K562 (cell line): ENCODE data around the gene GAP43. TPM values are rescaled to one million over a fixed set of nuclear protein-coding genes. Genes with fewer than 3 reads are reported as not detected.

Experiments used
- ATAC-seq: fragments of 200-7000 bp; cut with Tn5 transposase; 3 replicates; pipeline ENCODE4 v1.9.1; 2020; ENCODE audit warnings: moderate library complexity
- BruUV-seq: library from RNA; stranded (reverse); fragments of 400-500 nt; replicated peaks from 2 replicates; lab custom pipeline; 2021; lab: Mats Ljungman, UMichigan
- CTCF ChIA-PET: fragments of 300-600 bp; formaldehyde crosslinking; extraction: SDS; loops from one replicate; lab custom pipeline; 2021; ENCODE audit warnings: low intra/inter-chr PET ratio; lab: Yijun Ruan, JAX
- POLR2A ChIA-PET: fragments of 300-600, 350-650 bp; sonication (Branson Sonifier 250); formaldehyde crosslinking; extraction: SDS; loops from one replicate; lab custom pipeline; 2021; ENCODE audit warnings: antibody characterized with exemption, inconsistent platforms; lab: Yijun Ruan, JAX
- DNase-seq, 4 experiments: peaks; one replicate each; pipeline versions ENCODE4 v3.0.0 to v3.0.0-alpha.2; 2011 to 2018; ENCODE audit warnings: low spot score in 3 of 4, mixed read lengths in 3 of 4; ENCODE audit errors: extremely low read depth in 1 of 4
- FAIRE-seq: peaks from 2 replicates; lab custom pipeline; 2011; peaks lifted over from hg19 to GRCh38; lab: Jason Lieb, UNC
- H2AFZ ChIP-seq: 2 replicates; pipeline ENCODE4 v1.6.0; 2011; ENCODE audit warnings: low read depth, low read length, control low read depth, inconsistent platforms
- H3K27ac ChIP-seq: fragments of 200-600 bp; 3 replicates; pipeline ENCODE4 v1.8.0; 2011; ENCODE audit warnings: low read depth, mild to moderate bottlenecking, control low read depth, inconsistent platforms, low read length, moderate library complexity, mixed read lengths; ENCODE audit errors: extremely low read depth
- H3K27me3 ChIP-seq, 2 experiments: fragments of 300-600 bp in 1 of 2; 2 replicates in 1 of 2; 3 replicates in 1 of 2; pipeline versions ENCODE4 v1.6.0 to v1.8.0; 2011; ENCODE audit warnings: inconsistent platforms in 2 of 2, low read length in 2 of 2, mild to moderate bottlenecking in 1 of 2, mixed read lengths in 1 of 2, moderate library complexity in 1 of 2; ENCODE audit not compliant: control insufficient read depth in 2 of 2, insufficient read depth in 2 of 2
- H3K36me3 ChIP-seq: fragments of 300-600 bp; 3 replicates; pipeline ENCODE4 v1.8.0; 2011; ENCODE audit warnings: mild to moderate bottlenecking, low read length, inconsistent platforms; ENCODE audit not compliant: control insufficient read depth, insufficient read depth
- H3K4me1 ChIP-seq, 2 experiments: fragments of 200-600 bp in 1 of 2; replicated peaks in 1 of 2; 2 replicates in 1 of 2; 3 replicates in 1 of 2; pipeline versions ENCODE4 v1.5.1 to v1.8.0; 2011; ENCODE audit warnings: inconsistent platforms in 2 of 2, low read length in 2 of 2, mild to moderate bottlenecking in 1 of 2, mixed read lengths in 1 of 2, moderate library complexity in 1 of 2; ENCODE audit not compliant: control insufficient read depth in 2 of 2, insufficient read depth in 2 of 2
- H3K4me2 ChIP-seq: 2 replicates; pipeline ENCODE4 v1.6.1; 2011; ENCODE audit warnings: low read length, control low read depth, inconsistent platforms, mixed read lengths; ENCODE audit not compliant: insufficient read depth
- H3K4me3 ChIP-seq: fragments of 200-600 bp; sonication (generic), shearing (Covaris generic); 2 replicates; pipeline ENCODE4 v1.5.1; 2016; ENCODE audit warnings: control low read depth, inconsistent platforms
- H3K79me2 ChIP-seq: fragments of 200-600 bp; 3 replicates; pipeline ENCODE4 v1.8.0; 2011; ENCODE audit warnings: low read length, inconsistent platforms; ENCODE audit not compliant: control insufficient read depth, insufficient read depth
- H3K9ac ChIP-seq, 2 experiments: 2 replicates each; pipeline versions ENCODE4 v1.6.0 to v1.6.1; 2011; ENCODE audit warnings: low read depth in 2 of 2, low read length in 2 of 2, control low read depth in 1 of 2, inconsistent platforms in 1 of 2, mild to moderate bottlenecking in 1 of 2, mixed read lengths in 1 of 2; ENCODE audit not compliant: insufficient read depth in 1 of 2
- H3K9me1 ChIP-seq: one replicate; pipeline ENCODE4 v1.6.0; 2011; ENCODE audit warnings: inconsistent platforms, mild to moderate bottlenecking, low read length, moderate library complexity; ENCODE audit not compliant: control insufficient read depth, insufficient read depth
- H3K9me3 ChIP-seq: replicated peaks from 2 replicates; pipeline ENCODE4 v1.5.1; 2011; ENCODE audit warnings: low read depth, low read length, inconsistent platforms; ENCODE audit not compliant: control insufficient read depth, insufficient read depth
- H4K20me1 ChIP-seq: replicated peaks from 2 replicates; pipeline ENCODE4 v1.6.1; 2011; ENCODE audit warnings: low read length, inconsistent platforms, mixed read lengths; ENCODE audit not compliant: control insufficient read depth, insufficient read depth
- GABPA ChIP-seq: fragments of 200-800 bp; sonication (Bioruptor generic); conservative IDR thresholded peaks from 2 replicates; pipeline ENCODE4 v1.6.1; 2016; ENCODE audit warnings: low read depth, missing genetic modification characterization, missing compliant biosample characterization
- LCOR ChIP-seq: sonication (generic); formaldehyde crosslinking; IDR thresholded peaks from 2 replicates; pipeline ENCODE4 v1.8.0; 2022; ENCODE audit warnings: mild to moderate bottlenecking, missing genetic modification reagents
- STAT5B ChIP-seq: fragments of 250-450 bp; sonication (Bioruptor Pico); IDR thresholded peaks from 2 replicates; pipeline ENCODE4 v1.8.0; 2021; ENCODE audit warnings: mild to moderate bottlenecking, inconsistent platforms
- ZKSCAN1 ChIP-seq: fragments of 150-350 bp; IDR thresholded peaks from 2 replicates; pipeline ENCODE4 v1.6.1; 2016; ENCODE audit warnings: low read depth, low read length
- ZNF12 ChIP-seq: sonication (generic); formaldehyde crosslinking; IDR thresholded peaks from 2 replicates; pipeline ENCODE4 v1.4.0; 2020; ENCODE audit warnings: mild to moderate bottlenecking, missing genetic modification reagents
- ZNF707 ChIP-seq: fragments of 250-450 bp; sonication (Bioruptor Pico); conservative IDR thresholded peaks from 2 replicates; pipeline ENCODE4 v1.8.0; 2022; ENCODE audit warnings: inconsistent platforms, mild to moderate bottlenecking, moderate library complexity
- WGBS: fragments of 100-300 bp; shearing (Covaris generic); methylation state at CpG from one replicate; pipeline ENCODE4 v1.1.6; 2016; ENCODE audit warnings: low coverage, mixed read lengths; ENCODE audit not compliant: insufficient coverage; ENCODE audit errors: missing lambda C conversion rate; 5-methylcytosine and 5-hydroxymethylcytosine counted together
- in situ Hi-C: fragments of 300-500 bp; cut with MboI; formaldehyde crosslinking; loops from 4 replicates; pipeline ENCODE4 v1.15.0; 2018; ENCODE audit warnings: inconsistent platforms, mixed read lengths
- intact Hi-C: fragments of 100-400 bp; cut with micrococcal nuclease; formaldehyde crosslinking; loops from 2 replicates; pipeline ENCODE4 v1.14.2; 2022
- polyA plus RNA-seq, 8 experiments: library from polyadenylated mRNA; depleted of rRNA in 4 of 8; stranded (reverse) in 5 of 8; unstranded in 3 of 8; fragments of >200 nt; fragmentation: Nextera tagmentation in 2 of 8; fragmentation: Illumina TruSeq in 1 of 8; extraction: Ambion mirVana in 2 of 8; extraction: Trizol in 1 of 8; gene quantifications; 2 replicates each; pipeline versions ENCODE4 v1.2.1 to v1.2.3, GENCODE V29; 2011 to 2014; ENCODE audit warnings: inconsistent platforms in 1 of 8, missing spikeins in 1 of 8
- total RNA-seq, 7 experiments: library from RNA; depleted of rRNA in 6 of 7; stranded (reverse); fragments of >200 nt in 6 of 7; fragmentation: Illumina TruSeq in 2 of 7; extraction: Trizol in 2 of 7; gene quantifications; 2 replicates each; pipeline versions ENCODE4 v1.2.1 to v1.2.3, GENCODE V29; 2011 to 2021; ENCODE audit warnings: low replicate concordance in 1 of 7
- TF ChIP-seq, protein P1 (sequence below): fragments of 450-650 bp; formaldehyde crosslinking; conservative IDR thresholded peaks from 2 replicates; pipeline ENCODE4 v1.4.0; 2022; ENCODE audit warnings: mild to moderate bottlenecking, missing genetic modification characterization
- TF ChIP-seq, protein P2 (sequence below): fragments of 250-450 bp; sonication (Bioruptor Pico); IDR thresholded peaks from 2 replicates; pipeline ENCODE4 v1.8.0; 2021; ENCODE audit warnings: mild to moderate bottlenecking, moderate library complexity
- TF ChIP-seq, protein P3 (sequence below): IDR thresholded peaks from 3 replicates; pipeline ENCODE4 v1.6.1; 2011; ENCODE audit warnings: borderline replicate concordance, mild to moderate bottlenecking; ENCODE audit not compliant: insufficient read length, insufficient read depth

Gene GAP43
- total and polyA plus RNA-seq, 9 of the 15 experiments (the other 6 are each of a cell fraction or from before 2014, with no cell fraction given): 0.04 to 0.11 (median 0.09) TPM; not detected in 6

DNA sequence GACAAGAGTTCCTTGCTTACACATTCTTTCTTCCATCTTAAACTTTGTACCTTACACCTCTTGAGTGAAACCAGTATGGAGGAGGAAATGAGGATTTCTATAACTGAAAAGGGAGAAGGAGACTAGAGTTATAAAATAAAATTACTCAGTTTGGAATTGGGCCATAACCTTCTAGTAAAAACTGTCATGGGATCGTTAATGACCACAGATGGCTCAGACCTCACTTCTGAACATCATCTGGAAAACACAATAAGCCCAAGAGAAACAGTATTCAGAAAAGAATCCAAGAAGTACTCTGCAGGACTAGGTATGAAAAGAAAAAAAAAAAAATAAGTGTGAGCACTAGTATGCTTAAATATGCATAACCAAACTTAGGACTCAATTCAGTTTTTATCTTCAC lies 12.1 kb downstream of the GAP43 start:
- H3K4me2 ChIP-seq: no peak overlapping the region
- no peaks in the 10 kb centered on the region for H3K4me1 ChIP-seq
- H3K36me3 ChIP-seq: no peaks in the 10 kb centered on the region
- no peak overlapping the region for H2AFZ ChIP-seq
- 0% methylated on average over 1 of the region's 1 CpG for WGBS
- no TSS peak for BruUV-seq
- POLR2A ChIA-PET: no interaction called here
- H3K79me2 ChIP-seq: no peaks in the 10 kb centered on the region
- intact Hi-C loops: no loop called here
- H3K9me3 ChIP-seq: no peaks in the 10 kb centered on the region
- no peaks in the 10 kb centered on the region for H3K9me1 ChIP-seq
- no peak overlapping the region for H3K4me3 ChIP-seq
- no peaks in the 10 kb centered on the region for H3K27me3 ChIP-seq
- no peak overlapping the region for H3K27ac ChIP-seq
- CTCF ChIA-PET: no interaction called here
- H4K20me1 ChIP-seq: no peaks in the 10 kb centered on the region
- H3K9ac ChIP-seq: no peak overlapping the region
- DNase-seq (no peak), ATAC-seq (no peak), FAIRE-seq (no peak)
- TF ChIP-seq, protein P1, sequence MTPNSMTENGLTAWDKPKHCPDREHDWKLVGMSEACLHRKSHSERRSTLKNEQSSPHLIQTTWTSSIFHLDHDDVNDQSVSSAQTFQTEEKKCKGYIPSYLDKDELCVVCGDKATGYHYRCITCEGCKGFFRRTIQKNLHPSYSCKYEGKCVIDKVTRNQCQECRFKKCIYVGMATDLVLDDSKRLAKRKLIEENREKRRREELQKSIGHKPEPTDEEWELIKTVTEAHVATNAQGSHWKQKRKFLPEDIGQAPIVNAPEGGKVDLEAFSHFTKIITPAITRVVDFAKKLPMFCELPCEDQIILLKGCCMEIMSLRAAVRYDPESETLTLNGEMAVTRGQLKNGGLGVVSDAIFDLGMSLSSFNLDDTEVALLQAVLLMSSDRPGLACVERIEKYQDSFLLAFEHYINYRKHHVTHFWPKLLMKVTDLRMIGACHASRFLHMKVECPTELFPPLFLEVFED: no peak
- no peak for TF ChIP-seq ZNF707 (CRISPR knock-in tag)
- no peak for TF ChIP-seq LCOR
- TF ChIP-seq ZKSCAN1: no peak
- TF ChIP-seq GABPA (tag): no peak
- TF ChIP-seq ZNF12 (CRISPR knock-in tag): no peak
- TF ChIP-seq STAT5B (CRISPR knock-in tag): no peak
- TF ChIP-seq, protein P2, sequence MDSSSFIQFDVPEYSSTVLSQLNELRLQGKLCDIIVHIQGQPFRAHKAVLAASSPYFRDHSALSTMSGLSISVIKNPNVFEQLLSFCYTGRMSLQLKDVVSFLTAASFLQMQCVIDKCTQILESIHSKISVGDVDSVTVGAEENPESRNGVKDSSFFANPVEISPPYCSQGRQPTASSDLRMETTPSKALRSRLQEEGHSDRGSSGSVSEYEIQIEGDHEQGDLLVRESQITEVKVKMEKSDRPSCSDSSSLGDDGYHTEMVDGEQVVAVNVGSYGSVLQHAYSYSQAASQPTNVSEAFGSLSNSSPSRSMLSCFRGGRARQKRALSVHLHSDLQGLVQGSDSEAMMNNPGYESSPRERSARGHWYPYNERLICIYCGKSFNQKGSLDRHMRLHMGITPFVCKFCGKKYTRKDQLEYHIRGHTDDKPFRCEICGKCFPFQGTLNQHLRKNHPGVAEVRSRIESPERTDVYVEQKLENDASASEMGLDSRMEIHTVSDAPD (CRISPR knock-in tag): no peak
- TF ChIP-seq, protein P3, sequence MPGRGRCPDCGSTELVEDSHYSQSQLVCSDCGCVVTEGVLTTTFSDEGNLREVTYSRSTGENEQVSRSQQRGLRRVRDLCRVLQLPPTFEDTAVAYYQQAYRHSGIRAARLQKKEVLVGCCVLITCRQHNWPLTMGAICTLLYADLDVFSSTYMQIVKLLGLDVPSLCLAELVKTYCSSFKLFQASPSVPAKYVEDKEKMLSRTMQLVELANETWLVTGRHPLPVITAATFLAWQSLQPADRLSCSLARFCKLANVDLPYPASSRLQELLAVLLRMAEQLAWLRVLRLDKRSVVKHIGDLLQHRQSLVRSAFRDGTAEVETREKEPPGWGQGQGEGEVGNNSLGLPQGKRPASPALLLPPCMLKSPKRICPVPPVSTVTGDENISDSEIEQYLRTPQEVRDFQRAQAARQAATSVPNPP: no peak
- in situ Hi-C loops: no loop called here
